GM18870 (cell line): ENCODE results near the gene PAQR3.

Source experiments
- ATAC-seq: cut with Tn5 transposase; IDR thresholded peaks from one replicate; pipeline ENCODE4 v1.9.1; 2021; ENCODE audit warnings: moderate library complexity; ENCODE audit not compliant: unreplicated experiment

The PAQR3 gene

GRCh38 chr4:78938868-78939666 lies at the start of gene PAQR3:
Gene PAQR3, minus strand, starts transcription at chr4:78939438. Its CDS starts 214 bp downstream, at chr4:78939224.
- ATAC-seq = peak; percentile 60

GRCh38 chr4:78987683-78988082 lies 48.4 kb upstream of the PAQR3 start:
- ATAC-seq = no peak

- no peak for ATAC-seq
Observed at GRCh38 chr4:78984593-78984992, 45.4 kb upstream of the PAQR3 start.

GRCh38 chr4:78975865-78976264 lies 36.6 kb upstream of the PAQR3 start:
- ATAC-seq = no peak

- ATAC-seq = no peak
Observed at GRCh38 chr4:78971776-78972175, 32.5 kb upstream of the PAQR3 start.

GRCh38 chr4:78971326-78971725 lies 32.1 kb upstream of the PAQR3 start:
- no peak for ATAC-seq

GRCh38 chr4:78962597-78963115 lies 23.4 kb upstream of the PAQR3 start:
- no peak for ATAC-seq

GRCh38 chr4:78960926-78961325 lies 21.7 kb upstream of the PAQR3 start:
- no peak for ATAC-seq

- no peak for ATAC-seq
Observed at GRCh38 chr4:78956975-78957374, 17.7 kb upstream of the PAQR3 start.

GRCh38 chr4:78953769-78954666 lies 14.8 kb upstream of the PAQR3 start:
- no peak for ATAC-seq

GRCh38 chr4:78953231-78953630 lies 14.0 kb upstream of the PAQR3 start:
- ATAC-seq = no peak

- peak; percentile 74 for ATAC-seq
Observed at GRCh38 chr4:78951862-78952472, 12.7 kb upstream of the PAQR3 start.

GRCh38 chr4:78949735-78950134 lies 10.5 kb upstream of the PAQR3 start:
- ATAC-seq = no peak

GRCh38 chr4:78945651-78946179 lies 6.5 kb upstream of the PAQR3 start:
- no peak for ATAC-seq

- ATAC-seq = no peak
Observed at GRCh38 chr4:78944381-78944780, 5.1 kb upstream of the PAQR3 start.

GRCh38 chr4:78940752-78941151 lies 1.5 kb upstream of the PAQR3 start:
- peak; percentile 53 for ATAC-seq

- ATAC-seq = peak; percentile 34
Observed at GRCh38 chr4:78939667-78940008, 400 bp upstream of the PAQR3 start.

GRCh38 chr4:78938474-78938867 lies 767 bp downstream of the PAQR3 start:
- no peak for ATAC-seq

- no peak for ATAC-seq
Observed at GRCh38 chr4:78937837-78938236, 1.4 kb downstream of the PAQR3 start.

GRCh38 chr4:78936989-78937388 lies 2.2 kb downstream of the PAQR3 start:
- no peak for ATAC-seq

GRCh38 chr4:78930016-78930629 lies 9.1 kb downstream of the PAQR3 start:
- ATAC-seq = no peak
